GM13977 (cell line): Measurements from ENCODE around the gene OPRM1.

Experiments
- DNase-seq: peaks from one replicate; pipeline ENCODE4 v3.0.0; 2012; ENCODE audit warnings: low spot score
- CTCF ChIP-seq: IDR thresholded peaks from 2 replicates; pipeline ENCODE4 v1.5.1; 2012; ENCODE audit warnings: mild to moderate bottlenecking, control low read depth; ENCODE audit not compliant: insufficient read depth; ENCODE audit errors: extremely low read depth, missing control alignments
- in situ Hi-C: fragments of 300-500 bp; cut with MboI; formaldehyde crosslinking; loops from one replicate; pipeline ENCODE4 v1.12.0; 2022; ENCODE audit warnings: low sequenced_read_pairs, low pct_unique_long_range_greater_than_20kb, mixed read lengths, inconsistent platforms; ENCODE audit not compliant: unreplicated experiment

OPRM1 gene

GRCh38 chr6:154095571-154095970 is 56.5 kb downstream of the OPRM1 start:
- in situ Hi-C loops = no loop called here
- DNase-seq = no peak
- no peak for TF ChIP-seq CTCF

- no peak for DNase-seq
- in situ Hi-C loops = no loop called here
- no peak for TF ChIP-seq CTCF
Observed at GRCh38 chr6:154096316-154096715, 57.3 kb downstream of the OPRM1 start.

- no peak for DNase-seq
- no peak for TF ChIP-seq CTCF
- in situ Hi-C loops = no loop called here
Observed at GRCh38 chr6:154096834-154097233, 57.8 kb downstream of the OPRM1 start.

- no peak for TF ChIP-seq CTCF
- in situ Hi-C loops = no loop called here
- DNase-seq = no peak
Observed at GRCh38 chr6:154099211-154099610, 60.2 kb downstream of the OPRM1 start.

GRCh38 chr6:154106251-154106650 is 67.2 kb downstream of the OPRM1 start:
- DNase-seq = no peak
- no peak for TF ChIP-seq CTCF
- in situ Hi-C loops = no loop called here

DNA sequence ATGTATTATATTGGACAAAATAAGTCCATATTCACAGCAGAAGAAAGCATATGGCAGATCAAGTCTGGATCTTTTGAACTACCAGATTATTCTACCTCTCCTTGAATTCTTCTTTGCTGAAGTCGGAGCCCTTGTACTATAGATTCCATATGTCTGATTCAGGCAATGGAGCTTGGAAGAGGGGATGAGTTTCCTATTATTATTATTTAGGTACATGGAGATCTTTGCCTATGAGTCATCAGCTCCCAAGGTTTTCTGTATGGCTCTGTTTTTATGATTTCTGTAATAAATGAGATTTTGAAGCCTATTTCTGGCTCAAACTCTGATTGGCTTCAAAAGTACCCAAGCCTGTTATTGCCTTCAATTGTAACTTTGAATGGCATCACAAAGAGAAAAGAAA is 72.0 kb downstream of the OPRM1 start:
- in situ Hi-C loops = no loop called here
- TF ChIP-seq CTCF = no peak
- no peak for DNase-seq

DNA sequence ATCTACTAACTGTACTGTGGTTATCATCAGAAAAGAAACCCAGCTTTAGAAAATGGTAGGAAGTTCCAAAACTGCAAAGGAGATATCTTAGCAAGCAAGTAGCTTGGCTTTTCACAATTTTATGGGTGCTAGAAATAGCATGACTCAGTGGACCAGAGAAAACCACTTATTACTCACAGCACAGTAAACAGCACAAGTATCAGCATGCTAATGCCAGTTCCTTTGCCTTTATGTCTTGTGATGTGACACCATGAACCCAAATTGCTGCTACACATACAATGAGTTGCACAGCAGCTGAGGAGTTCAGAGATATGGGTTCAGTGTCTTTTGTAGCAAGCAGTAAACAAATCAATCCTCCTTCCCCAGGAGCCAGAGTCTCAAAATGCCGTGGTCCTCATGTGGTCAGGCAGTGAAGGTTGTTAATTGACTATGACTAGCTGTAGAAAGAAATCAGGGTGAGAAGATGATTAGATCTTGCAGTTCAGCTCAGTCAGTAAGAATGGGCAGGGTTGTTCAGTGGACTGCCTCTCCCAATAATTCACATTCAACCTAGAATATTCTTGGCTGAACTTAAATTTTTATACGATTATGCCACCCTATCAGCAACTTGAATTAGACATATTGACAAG is 73.3 kb downstream of the OPRM1 start:
- in situ Hi-C loops = no loop called here
- no peak for DNase-seq
- TF ChIP-seq CTCF = no peak
